T follicular helper cell (primary cell): ENCODE data around the gene MCCC2.
"Not testable (repeated sequence)": the region's sequence is repeated elsewhere in the genome, so short reads cannot be mapped to it uniquely, and the experiment has no call there.

Source experiments
- DNase-seq: peaks from one replicate; pipeline ENCODE4 v3.0.0-alpha.2; 2020; ENCODE audit warnings: low read depth

MCCC2 gene

DNA sequence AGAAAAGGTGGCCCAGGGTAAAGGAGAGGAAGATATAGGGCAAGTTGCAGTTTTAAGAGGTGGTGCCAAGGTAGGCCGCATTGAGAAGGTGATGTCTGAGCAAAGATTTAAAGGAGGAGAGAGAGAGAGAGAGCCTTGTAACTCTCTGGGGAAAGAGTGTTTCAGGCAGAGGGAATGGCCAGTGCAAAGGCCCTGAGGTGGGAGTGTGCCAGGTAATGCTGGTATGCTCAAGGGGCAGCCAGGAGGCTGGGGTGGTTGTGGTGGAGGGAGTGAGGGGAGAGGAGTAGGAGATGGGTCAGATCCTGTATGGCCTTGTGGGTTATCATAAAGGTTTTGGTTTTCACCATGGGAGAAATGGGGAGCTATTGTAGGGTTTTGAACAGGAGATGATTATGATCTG, 9.9 kb downstream of the MCCC2 start:
- DNase-seq = no peak

DNA sequence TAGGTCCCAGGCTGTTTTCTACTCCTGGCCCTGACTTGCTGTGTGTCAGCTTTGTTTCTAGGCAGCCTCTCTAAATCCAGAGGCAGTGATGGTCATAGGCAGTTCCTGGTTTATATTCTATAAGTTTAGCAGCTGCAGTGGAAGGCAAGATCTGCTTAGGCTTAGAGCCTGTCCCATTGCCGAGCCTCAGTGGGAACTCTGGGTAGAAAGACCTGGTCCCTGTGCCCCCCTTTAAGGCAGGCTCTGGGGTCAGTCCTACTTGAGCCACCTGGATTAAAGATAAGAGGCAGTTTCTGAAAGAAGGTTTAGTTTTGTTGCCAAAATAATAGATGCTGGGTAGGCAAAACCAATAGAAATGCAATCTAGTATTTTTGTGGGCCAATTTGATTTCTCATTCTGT, 13.6 kb downstream of the MCCC2 start:
- no peak for DNase-seq

- peak; percentile 61 for DNase-seq
These were observed 14.3 kb downstream of the MCCC2 start for GRCh38 chr5:71601222-71602026.

DNA sequence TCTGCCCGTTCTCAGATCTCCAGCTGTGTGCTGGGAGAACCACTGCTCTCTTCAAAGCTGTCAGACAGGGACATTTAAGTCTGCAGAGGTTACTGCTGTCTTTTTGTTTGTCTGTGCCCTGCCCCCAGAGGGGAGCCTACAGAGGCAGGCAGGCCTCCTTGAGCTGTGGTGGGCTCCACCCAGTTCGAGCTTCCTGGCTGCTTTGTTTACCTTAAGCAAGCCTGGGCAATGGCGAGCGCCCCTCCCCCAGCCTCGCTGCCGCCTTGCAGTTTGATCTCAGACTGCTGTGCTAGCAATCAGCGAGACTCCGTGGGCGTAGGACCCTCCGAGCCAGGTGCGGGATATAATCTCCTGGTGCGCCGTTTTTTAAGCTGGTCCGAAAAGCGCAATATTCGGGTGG, 22.8 kb downstream of the MCCC2 start:
- not testable (repeated sequence) for DNase-seq

- DNase-seq = no peak
These were observed 28.7 kb downstream of the MCCC2 start for GRCh38 chr5:71615809-71616208.

- no peak for DNase-seq
These were observed 33.5 kb downstream of the MCCC2 start for GRCh38 chr5:71620630-71621029.

DNA sequence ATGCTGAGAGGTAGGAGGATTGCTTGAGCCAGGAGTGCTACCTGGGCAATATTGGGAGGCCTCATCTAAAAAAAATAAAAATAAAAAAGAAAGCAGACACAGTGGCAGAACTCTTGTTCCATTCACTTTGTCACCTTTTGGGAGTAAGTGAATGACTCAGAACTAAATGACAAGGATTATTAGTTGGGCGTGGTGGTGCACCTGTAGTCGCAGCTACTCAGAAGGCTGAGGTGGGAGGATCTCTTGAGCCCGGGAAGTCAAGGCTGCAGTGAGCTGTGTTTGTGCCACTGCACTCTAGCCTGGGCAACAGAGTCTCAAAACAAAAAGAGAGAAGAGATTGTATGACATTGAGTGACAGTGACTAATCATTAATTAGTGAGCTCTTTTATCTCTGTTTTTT, 34.1 kb downstream of the MCCC2 start:
- DNase-seq = no peak

- DNase-seq = no peak
These were observed 34.6 kb downstream of the MCCC2 start for GRCh38 chr5:71621741-71622140.

- no peak for DNase-seq
These were observed 36.2 kb downstream of the MCCC2 start for GRCh38 chr5:71623221-71623794.

GRCh38 chr5:71629950-71630349, 42.8 kb downstream of the MCCC2 start:
- DNase-seq = no peak

GRCh38 chr5:71631070-71631469, 43.9 kb downstream of the MCCC2 start:
- DNase-seq = no peak

- DNase-seq = no peak
These were observed 45.0 kb downstream of the MCCC2 start for GRCh38 chr5:71632168-71632567.

DNA sequence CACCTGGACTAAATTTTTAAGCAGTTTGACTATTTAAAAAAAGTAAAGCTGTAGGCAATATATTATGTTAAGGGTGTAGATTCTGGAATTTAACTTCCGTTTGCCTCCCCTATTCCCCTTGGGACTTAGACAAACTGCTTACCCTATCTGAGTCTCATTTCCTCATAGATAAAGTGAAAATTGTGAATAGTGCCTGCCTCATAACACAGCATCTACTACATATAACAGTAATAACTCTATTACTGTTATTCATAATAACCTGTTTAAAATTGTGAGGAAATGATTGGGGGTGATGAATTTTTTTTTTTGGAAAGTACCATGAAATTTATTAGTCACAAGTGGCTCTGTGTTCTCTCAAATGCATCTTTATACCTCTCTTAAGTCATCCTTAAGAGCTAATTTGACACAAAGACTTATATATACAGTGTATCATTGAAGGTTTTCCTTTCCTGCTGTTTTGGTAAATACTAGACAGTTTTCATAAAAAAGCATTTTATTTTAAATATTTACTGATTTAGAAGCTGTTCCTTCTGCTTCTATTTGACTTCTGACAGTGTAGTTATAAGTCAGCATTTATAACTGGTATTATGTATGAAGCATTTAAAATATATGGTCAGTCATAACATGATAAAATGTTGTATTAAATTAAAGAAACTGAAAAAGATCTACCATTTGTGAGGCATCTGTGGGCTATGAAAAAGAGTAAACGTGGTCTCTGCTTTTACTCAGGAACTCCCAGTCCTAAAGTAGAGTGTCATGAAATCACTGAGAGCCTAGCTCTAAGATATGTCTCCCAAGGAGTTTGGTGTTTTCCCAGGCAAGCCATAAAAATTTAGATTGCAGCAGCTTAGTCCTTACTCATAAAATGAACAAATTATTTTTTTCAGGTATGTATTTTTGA, 46.4 kb downstream of the MCCC2 start:
- DNase-seq = no peak

DNA sequence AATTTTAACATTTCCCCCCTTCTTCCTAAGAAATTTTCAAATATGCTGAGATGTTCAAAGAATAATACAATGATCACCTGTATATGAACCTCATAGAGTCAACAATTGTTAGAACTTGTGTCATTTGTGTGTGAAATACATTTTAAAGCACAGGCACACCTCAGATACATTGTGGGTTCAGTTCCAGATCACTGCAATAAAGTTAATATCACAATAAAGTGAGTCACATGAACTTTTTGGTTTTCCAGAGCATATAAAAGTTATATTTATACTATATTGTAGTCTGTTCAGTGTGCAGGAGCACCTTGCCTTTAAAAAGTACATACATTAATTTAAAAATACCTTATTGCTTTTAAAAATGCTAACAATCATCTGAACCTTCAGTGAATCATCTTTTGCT, 50.0 kb downstream of the MCCC2 start:
- DNase-seq = no peak

DNA sequence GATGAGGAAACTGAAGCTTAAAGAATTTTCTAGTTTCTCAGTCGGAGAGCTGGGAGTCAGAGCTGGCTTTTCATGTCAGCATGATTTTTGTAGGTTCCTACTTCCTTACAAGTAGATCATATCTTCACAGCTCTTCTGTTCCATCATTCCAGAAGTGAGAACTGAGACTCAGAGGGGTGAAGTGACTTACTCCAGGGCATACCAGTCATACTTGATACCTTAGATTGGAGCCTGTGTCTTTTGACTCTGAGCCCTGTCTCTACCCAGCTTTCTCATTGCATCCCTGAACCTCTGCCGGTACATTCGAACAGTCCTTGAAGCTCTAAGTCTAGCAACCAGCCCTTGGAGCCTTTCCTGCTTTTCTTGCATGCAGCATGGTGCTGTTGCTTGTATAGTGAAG, 53.3 kb downstream of the MCCC2 start:
- no peak for DNase-seq

- no peak for DNase-seq
These were observed 57.9 kb downstream of the MCCC2 start for GRCh38 chr5:71645030-71645429.

DNA sequence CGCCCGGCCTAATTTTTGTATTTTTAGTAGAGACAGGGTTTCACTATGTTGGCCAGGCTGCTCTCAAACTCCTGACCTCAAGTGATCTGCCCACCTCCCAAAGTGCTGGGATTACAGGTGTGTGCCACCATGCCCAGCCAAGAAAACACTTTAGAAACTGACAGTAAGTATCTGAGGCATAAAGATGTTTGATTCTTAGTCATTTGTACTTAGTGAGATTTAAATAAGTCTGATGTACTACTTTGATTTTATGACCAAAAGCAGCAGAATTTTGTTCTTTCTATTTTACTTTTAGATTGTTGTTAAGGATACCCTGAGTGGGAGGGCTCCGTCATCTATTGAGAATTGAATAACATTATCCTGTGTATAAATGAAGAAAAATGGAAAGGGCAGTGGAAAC, 63.8 kb downstream of the MCCC2 start:
- not testable (repeated sequence) for DNase-seq

DNA sequence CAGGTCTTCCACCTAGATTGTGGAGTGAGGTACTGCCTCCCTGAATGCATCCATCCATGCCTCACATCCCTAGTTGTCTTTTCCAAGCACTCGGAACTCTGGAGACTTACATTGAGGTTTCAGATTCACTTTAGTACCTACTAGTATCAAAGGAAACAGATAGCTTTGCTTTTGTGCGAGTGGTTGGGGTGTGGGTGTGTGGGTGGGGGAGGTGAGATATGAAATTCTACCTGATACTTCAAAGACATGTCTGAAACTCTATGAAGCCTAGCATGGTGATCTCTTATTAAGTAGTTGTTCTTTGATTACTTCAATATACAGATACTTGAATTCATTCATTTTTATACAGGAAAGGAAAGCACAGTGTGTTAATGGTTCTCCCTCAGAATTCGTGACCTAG, 64.4 kb downstream of the MCCC2 start:
- DNase-seq = no peak

- DNase-seq = no peak
These were observed 65.2 kb downstream of the MCCC2 start for GRCh38 chr5:71652349-71652748.

- no peak for DNase-seq
These were observed 65.8 kb downstream of the MCCC2 start for GRCh38 chr5:71652803-71653543.

GRCh38 chr5:71658916-71659662, 71.9 kb downstream of the MCCC2 start:
- DNase-seq = no peak
